CD1c-positive myeloid dendritic cell (primary cell): ENCODE data around the gene SCN1A.
"Not testable (repeated sequence)": the region's sequence is repeated elsewhere in the genome, so short reads cannot be mapped to it uniquely, and the experiment has no call there.

Experiments used
- DNase-seq: peaks from one replicate; pipeline ENCODE4 v3.0.0-alpha.2; 2016; ENCODE audit errors: extremely low spot score

The SCN1A gene

GRCh38 chr2:166127217-166128155 is at the start of gene SCN1A:
Gene SCN1A (minus strand): TSS chr2:166128020. CDS start chr2:166073621, 54,399 bp downstream.
- peak; percentile 54 for DNase-seq

GRCh38 chr2:166173263-166173662 is 45.4 kb upstream of the SCN1A start:
- no peak for DNase-seq

GRCh38 chr2:166171216-166171615 is 43.4 kb upstream of the SCN1A start:
- DNase-seq: no peak

- DNase-seq: no peak
These were observed 42.5 kb upstream of the SCN1A start for GRCh38 chr2:166170356-166170755.

GRCh38 chr2:166167449-166167848 is 39.6 kb upstream of the SCN1A start:
- DNase-seq: no peak

- DNase-seq: no peak
These were observed 36.0 kb upstream of the SCN1A start for GRCh38 chr2:166163775-166164174.

- DNase-seq: no peak
These were observed 30.7 kb upstream of the SCN1A start for GRCh38 chr2:166158546-166158945.

GRCh38 chr2:166157578-166157977 is 29.8 kb upstream of the SCN1A start:
- no peak for DNase-seq

- no peak for DNase-seq
These were observed 29.2 kb upstream of the SCN1A start for GRCh38 chr2:166156985-166157490.

GRCh38 chr2:166155589-166155988 is 27.8 kb upstream of the SCN1A start:
- DNase-seq: no peak

- DNase-seq: no peak
These were observed 27.0 kb upstream of the SCN1A start for GRCh38 chr2:166154685-166155338.

- no peak for DNase-seq
These were observed 24.2 kb upstream of the SCN1A start for GRCh38 chr2:166152064-166152463.

- DNase-seq: no peak
These were observed 20.9 kb upstream of the SCN1A start for GRCh38 chr2:166148500-166149400.

GRCh38 chr2:166147883-166148282 is 20.1 kb upstream of the SCN1A start:
- DNase-seq: no peak

GRCh38 chr2:166144071-166144470 is 16.3 kb upstream of the SCN1A start:
- DNase-seq: no peak

GRCh38 chr2:166140932-166141331 is 13.1 kb upstream of the SCN1A start:
- no peak for DNase-seq

GRCh38 chr2:166140475-166140874 is 12.7 kb upstream of the SCN1A start:
- DNase-seq: no peak

- not testable (repeated sequence) for DNase-seq
These were observed 11.7 kb upstream of the SCN1A start for GRCh38 chr2:166139479-166139878.

GRCh38 chr2:166138667-166139066 is 10.8 kb upstream of the SCN1A start:
- DNase-seq: no peak

- DNase-seq: no peak
These were observed 10.3 kb upstream of the SCN1A start for GRCh38 chr2:166138144-166138543.

GRCh38 chr2:166137331-166137730 is 9.5 kb upstream of the SCN1A start:
- no peak for DNase-seq

GRCh38 chr2:166135849-166136258 is 8.0 kb upstream of the SCN1A start:
- no peak for DNase-seq
